T follicular helper cell (primary cell): ENCODE results near the gene TRIP11.

ENCODE experiments used
- DNase-seq: peaks from one replicate; pipeline ENCODE4 v3.0.0-alpha.2; 2020; ENCODE audit warnings: low read depth

Gene TRIP11

DNA sequence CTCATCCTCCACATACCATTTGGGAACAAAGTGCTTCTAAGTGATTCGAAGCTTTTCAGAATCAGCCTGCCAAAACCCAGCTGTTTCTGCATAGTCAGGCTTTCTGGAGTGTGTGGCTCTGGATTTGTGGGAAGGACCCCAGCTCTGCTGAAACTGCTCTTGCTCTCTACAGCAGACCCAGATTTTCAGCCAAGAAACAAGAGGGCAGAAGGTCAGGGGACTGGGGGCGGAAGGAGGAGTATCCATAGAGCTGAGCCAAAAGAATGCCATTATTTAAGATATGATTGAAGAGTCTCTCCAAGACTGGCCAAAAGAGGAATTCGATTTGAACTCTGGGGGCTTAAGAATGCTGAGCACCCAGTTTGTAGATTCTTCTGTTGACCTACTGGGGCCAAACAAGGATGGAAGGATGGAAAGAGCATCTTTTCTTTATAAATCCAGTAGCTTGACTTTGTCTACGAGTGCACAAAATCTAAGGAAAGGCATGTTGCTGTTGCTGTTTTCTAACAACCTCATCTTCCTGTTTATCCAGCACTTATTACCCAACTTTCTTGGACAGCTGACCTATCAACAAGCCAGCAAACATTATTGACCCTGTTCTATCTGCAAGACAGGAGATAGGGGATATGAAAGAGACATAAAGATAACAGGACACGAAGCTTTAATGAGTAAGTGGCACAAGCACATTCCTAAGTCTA, 121.5 kb downstream of the TRIP11 start:
- DNase-seq: no peak
